GM12878 (cell line): ENCODE measurements around the gene UNCX. TPM values are rescaled to one million over a fixed set of nuclear protein-coding genes. Genes with fewer than 3 reads are reported as not detected.

Experiments used
- ATAC-seq: fragments of 200-7000 bp; cut with Tn5 transposase; 3 replicates; pipeline ENCODE4 v1.9.1; 2020; ENCODE audit warnings: mild to moderate bottlenecking, moderate library complexity
- BruUV-seq: library from RNA; stranded (reverse); fragments of 400-500 nt; replicated peaks from 2 replicates; lab custom pipeline; 2021; lab: Mats Ljungman, UMichigan
- CTCF ChIA-PET: fragments of 300-600 bp; sonication (Branson Sonifier 250); formaldehyde crosslinking; extraction: SDS; loops from one replicate; lab custom pipeline; 2021; ENCODE audit warnings: inconsistent platforms; lab: Yijun Ruan, JAX
- POLR2A ChIA-PET: fragments of 350-600 bp; formaldehyde crosslinking; extraction: SDS; loops from one replicate; lab custom pipeline; 2021; ENCODE audit warnings: inconsistent platforms; lab: Charles Lee
- RAD21 ChIA-PET: fragments of 300-600 bp; sonication (Branson Sonifier 250); formaldehyde crosslinking; loops from one replicate; lab custom pipeline; 2023; ENCODE audit warnings: antibody characterized with exemption; ENCODE audit not compliant: unreplicated experiment; lab: Charles Lee
- SMC1A ChIA-PET: fragments of 300-600 bp; sonication (Branson Sonifier 250); formaldehyde crosslinking; loops from one replicate; lab custom pipeline; 2023; ENCODE audit not compliant: unreplicated experiment, uncharacterized antibody; lab: Charles Lee
- DNase-seq: peaks from one replicate; pipeline ENCODE4 v3.0.0-alpha.2; 2011; ENCODE audit warnings: low read depth, low spot score
- FAIRE-seq: peaks from 3 replicates; lab custom pipeline; 2011; peaks lifted over from hg19 to GRCh38; lab: Jason Lieb, UNC
- H2AFZ ChIP-seq: 2 replicates; pipeline ENCODE4 v1.6.0; 2011; ENCODE audit warnings: low read depth, low read length, control low read depth; ENCODE audit not compliant: control insufficient read depth
- H3K27ac ChIP-seq: 2 replicates; pipeline ENCODE4 v1.5.1; 2011; ENCODE audit warnings: control low read depth; ENCODE audit not compliant: control insufficient read depth, insufficient read depth
- H3K27me3 ChIP-seq, 2 experiments: replicated peaks in 1 of 2; 2 replicates each; pipeline versions ENCODE4 v1.6.0 to v1.6.1; 2011; ENCODE audit warnings: low read length in 1 of 2; ENCODE audit not compliant: control insufficient read depth in 2 of 2, insufficient read depth in 2 of 2
- H3K36me3 ChIP-seq, 2 experiments: 2 replicates each; pipeline ENCODE4 v1.5.1; 2011; ENCODE audit warnings: low read length in 1 of 2; ENCODE audit not compliant: control insufficient read depth in 2 of 2, insufficient read depth in 2 of 2
- H3K4me1 ChIP-seq: 2 replicates; pipeline ENCODE4 v1.6.1; 2011; ENCODE audit warnings: mild to moderate bottlenecking, low read length, moderate library complexity, mixed read lengths; ENCODE audit not compliant: control insufficient read depth, insufficient read depth
- H3K4me2 ChIP-seq: 2 replicates; pipeline ENCODE4 v1.6.0; 2011; ENCODE audit warnings: control low read depth; ENCODE audit not compliant: control insufficient read depth, insufficient read depth
- H3K4me3 ChIP-seq: fragments of 200-600 bp; sonication (generic); 2 replicates; pipeline ENCODE4 v1.5.1; 2016
- H3K79me2 ChIP-seq: 2 replicates; pipeline ENCODE4 v1.6.0; 2011; ENCODE audit warnings: low read length; ENCODE audit not compliant: control insufficient read depth, insufficient read depth
- H3K9ac ChIP-seq: 2 replicates; pipeline ENCODE4 v1.8.0; 2011; ENCODE audit warnings: low read length, control low read depth, mixed read lengths; ENCODE audit not compliant: control insufficient read depth, insufficient read depth
- H3K9me3 ChIP-seq: replicated peaks from 3 replicates; pipeline ENCODE4 v1.5.1; 2011; ENCODE audit warnings: mild to moderate bottlenecking, low read length; ENCODE audit not compliant: control insufficient read depth, insufficient read depth
- H4K20me1 ChIP-seq: 2 replicates; pipeline ENCODE4 v1.6.0; 2011; ENCODE audit not compliant: control insufficient read depth, insufficient read depth
- CEBPB ChIP-seq, 2 experiments: fragments of 150-350 bp in 1 of 2; IDR thresholded peaks; 2 replicates each; pipeline ENCODE4 v1.6.1; 2012 to 2014; ENCODE audit warnings: low read depth in 2 of 2, low read length in 2 of 2, borderline replicate concordance in 1 of 2, inconsistent platforms in 1 of 2
- HDAC6 ChIP-seq: fragments of 200-600 bp; sonication (generic); IDR thresholded peaks from one replicate; pipeline ENCODE4 v1.8.0; 2017; ENCODE audit warnings: antibody characterized with exemption; ENCODE audit not compliant: unreplicated experiment
- HDGF ChIP-seq: fragments of 450-650 bp; IDR thresholded peaks from 2 replicates; pipeline ENCODE4 v1.6.1; 2016; ENCODE audit warnings: antibody characterized with exemption
- KDM1A ChIP-seq: fragments of 200-600 bp; sonication (generic); IDR thresholded peaks from 2 replicates; pipeline ENCODE4 v1.6.1; 2016; ENCODE audit warnings: borderline replicate concordance
- MTA3 ChIP-seq: IDR thresholded peaks from 2 replicates; pipeline ENCODE4 v1.6.1; 2012; ENCODE audit warnings: low read length, inconsistent platforms, borderline replicate concordance
- NBN ChIP-seq: fragments of 450-650 bp; IDR thresholded peaks from 2 replicates; pipeline ENCODE4 v1.6.1; 2016
- RFX5 ChIP-seq: IDR thresholded peaks from 2 replicates; pipeline ENCODE4 v1.6.1; 2011; ENCODE audit warnings: low read depth, low read length, improper control_type of control experiment
- ZNF622 ChIP-seq: fragments of 450-650 bp; IDR thresholded peaks from 2 replicates; pipeline ENCODE4 v1.6.1; 2017; ENCODE audit warnings: mild to moderate bottlenecking, inconsistent platforms
- ZZZ3 ChIP-seq: IDR thresholded peaks from 2 replicates; pipeline ENCODE4 v1.6.1; 2011; ENCODE audit warnings: low read depth; ENCODE audit not compliant: control insufficient read depth, insufficient read length
- WGBS: methylation state at CpG from one replicate; pipeline ENCODE4 v1.1.6; 2016; ENCODE audit warnings: low lambda C conversion rate; ENCODE audit not compliant: insufficient replicate concordance, insufficient coverage; ENCODE audit errors: missing lambda C conversion rate; 5-methylcytosine and 5-hydroxymethylcytosine counted together
- in situ Hi-C: fragments of 300-500 bp; cut with MboI; formaldehyde crosslinking; loops from 9 replicates; pipeline ENCODE4 v1.14.3; 2018; ENCODE audit warnings: mixed read lengths
- intact Hi-C: fragments of 100-400 bp; cut with micrococcal nuclease; formaldehyde crosslinking; loops from one replicate; pipeline ENCODE4 v1.14.2; 2022; ENCODE audit not compliant: unreplicated experiment
- polyA plus RNA-seq, 11 experiments: library from polyadenylated mRNA; depleted of rRNA in 4 of 11; unstranded in 6 of 11; stranded (reverse) in 5 of 11; fragments of >200 nt; fragmentation: Nextera tagmentation in 4 of 11; fragmentation: Illumina TruSeq in 1 of 11; extraction: Ambion mirVana in 4 of 11; extraction: Trizol in 1 of 11; gene quantifications; 1 replicate in 1 of 11; 2 replicates in 10 of 11; pipeline versions ENCODE4 v1.2.1 to v1.2.3, GENCODE V29; 2011 to 2016; ENCODE audit warnings: inconsistent platforms in 2 of 11, missing spikeins in 2 of 11, low read depth in 1 of 11
- total RNA-seq, 4 experiments: library from RNA; depleted of rRNA in 3 of 4; stranded (reverse); fragments of >200 nt in 3 of 4; fragmentation: Illumina TruSeq in 1 of 4; extraction: Trizol in 1 of 4; gene quantifications; 2 replicates each; pipeline versions ENCODE4 v1.2.1 to v1.2.3, GENCODE V29; 2013 to 2021
- TF ChIP-seq, protein P1 (sequence below): IDR thresholded peaks from 2 replicates; pipeline ENCODE4 v1.6.1; 2012; ENCODE audit warnings: low read depth, low read length, improper control_type of control experiment

UNCX gene
- total and polyA plus RNA-seq, 10 of the 15 experiments (the other 5 are each of a cell fraction or from before 2014, with no cell fraction given): not detected

DNA sequence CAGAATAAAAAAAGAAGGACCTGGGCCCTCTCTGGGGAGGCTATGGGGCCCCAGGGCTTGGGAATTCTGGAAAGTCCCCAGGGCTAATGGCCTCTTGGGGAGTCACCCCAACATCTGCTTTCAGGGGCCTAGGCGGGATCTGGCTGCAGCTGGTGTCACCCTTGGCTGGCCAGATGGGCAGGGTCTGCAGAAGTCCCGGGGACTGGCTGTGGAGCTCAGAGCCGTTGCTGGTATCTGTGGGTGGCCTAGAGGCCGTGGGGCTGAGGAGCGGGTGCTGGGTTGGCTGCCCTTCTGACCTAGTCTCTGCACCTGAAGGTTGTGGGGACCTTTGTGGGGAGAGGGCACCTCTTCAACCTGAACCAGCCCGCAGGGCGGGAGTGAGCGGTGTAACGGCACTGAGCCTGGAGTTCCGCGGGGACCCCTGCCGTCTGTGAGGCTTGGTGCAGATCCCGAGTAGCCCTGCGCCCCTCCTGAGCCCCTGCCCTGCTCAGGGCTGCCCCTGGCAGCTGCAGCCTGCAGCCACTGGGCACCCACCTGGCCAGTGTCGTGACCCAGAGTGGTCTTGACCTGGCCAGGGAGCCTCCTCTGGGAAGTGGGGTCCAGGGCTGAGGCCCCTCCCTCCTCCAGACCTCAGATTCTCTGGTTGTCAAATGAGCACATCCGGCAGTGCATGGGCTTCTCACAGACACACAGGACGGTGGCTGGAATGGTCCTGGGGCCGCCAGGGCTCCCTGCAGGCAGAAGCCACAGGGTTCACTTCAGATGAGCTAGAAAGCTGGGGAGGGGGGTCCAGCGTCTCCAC, 51.5 kb downstream of the UNCX start (continued):
- no peak for TF ChIP-seq HDAC6

DNA sequence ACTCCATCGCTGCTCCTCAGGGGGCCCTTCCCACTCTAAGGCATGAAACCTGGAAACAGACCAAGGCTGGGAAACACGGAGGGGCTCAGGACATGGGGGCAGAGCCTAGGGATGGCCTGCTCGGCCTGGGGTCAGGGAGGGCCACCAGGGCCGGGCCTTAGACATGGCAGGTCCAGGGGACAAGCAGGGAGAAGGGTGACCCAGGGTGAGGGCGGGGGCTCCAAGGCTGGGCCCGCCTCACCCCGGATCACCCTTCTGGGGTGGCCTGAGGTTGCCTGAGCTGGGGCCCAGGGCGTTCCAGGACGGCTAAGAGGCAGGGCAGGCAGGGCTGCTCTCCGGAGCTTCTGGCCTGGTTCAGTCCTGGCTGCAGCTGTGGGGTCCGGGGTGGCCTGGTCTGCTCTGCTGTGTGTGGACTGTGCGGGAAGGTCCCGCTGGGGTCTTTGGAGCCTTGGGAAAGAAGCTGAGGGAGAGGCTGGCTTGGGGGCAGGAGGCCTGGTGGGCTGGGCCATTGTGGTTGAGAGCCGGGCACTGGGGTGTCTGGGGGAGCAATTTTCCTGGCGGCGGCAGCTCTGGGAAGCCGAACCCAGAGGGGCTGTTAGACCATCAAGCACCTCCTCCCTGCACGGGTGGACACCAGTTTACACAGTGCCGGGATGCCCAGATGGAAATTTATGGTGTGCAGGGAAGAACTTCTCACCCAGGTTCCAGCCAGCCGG, 52.2 kb downstream of the UNCX start:
- no peak for DNase-seq
- no peak for FAIRE-seq
- no peak for TF ChIP-seq KDM1A
- no peak for TF ChIP-seq CEBPB (IDR thresholded peaks at IDR 0.05; ENCODE audit: borderline replicate concordance in 1 of 2, low read depth in 2 of 2, low read length in 2 of 2)
- no peak for TF ChIP-seq RFX5
- TF ChIP-seq ZNF622: no peak
- TF ChIP-seq NBN: no peak
- no peak for TF ChIP-seq ZZZ3
- TF ChIP-seq, protein P1, sequence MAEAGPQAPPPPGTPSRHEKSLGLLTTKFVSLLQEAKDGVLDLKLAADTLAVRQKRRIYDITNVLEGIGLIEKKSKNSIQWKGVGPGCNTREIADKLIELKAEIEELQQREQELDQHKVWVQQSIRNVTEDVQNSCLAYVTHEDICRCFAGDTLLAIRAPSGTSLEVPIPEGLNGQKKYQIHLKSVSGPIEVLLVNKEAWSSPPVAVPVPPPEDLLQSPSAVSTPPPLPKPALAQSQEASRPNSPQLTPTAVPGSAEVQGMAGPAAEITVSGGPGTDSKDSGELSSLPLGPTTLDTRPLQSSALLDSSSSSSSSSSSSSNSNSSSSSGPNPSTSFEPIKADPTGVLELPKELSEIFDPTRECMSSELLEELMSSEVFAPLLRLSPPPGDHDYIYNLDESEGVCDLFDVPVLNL: no peak
- no peak for TF ChIP-seq MTA3
- TF ChIP-seq HDGF: no peak
- no peaks in the 10 kb centered on the region for H3K9me3 ChIP-seq
- ChIA-PET CTCF (no interaction called here), SMC1A (no interaction called here), RAD21 (no interaction called here), POLR2A (no interaction called here)
- no peaks in the 10 kb centered on the region for H3K4me1 ChIP-seq
- no peak overlapping the region for H2AFZ ChIP-seq
- H3K27me3 ChIP-seq: peaks cover 0 to 2% of the 10 kb centered on the region in 2 experiments; a peak in 1 of 4 replicates
- intact Hi-C loops (no loop called here), in situ Hi-C loops (no loop called here)
- H3K4me3 ChIP-seq: no peak overlapping the region
- no TSS peak for BruUV-seq
- no peak overlapping the region for H3K4me2 ChIP-seq
- no peak overlapping the region for H3K27ac ChIP-seq
- H3K36me3 ChIP-seq: no peaks in the 10 kb centered on the region
- ATAC-seq: no peak
- no peak overlapping the region for H3K9ac ChIP-seq
- no peaks in the 10 kb centered on the region for H3K79me2 ChIP-seq
- H4K20me1 ChIP-seq: no peaks in the 10 kb centered on the region
- WGBS: 37% methylated on average over 20 of the region's 20 CpGs
